Peyer's patch (tissue), 4 donors: ENCODE data around the gene HELZ. TPM values are rescaled to one million over a fixed set of nuclear protein-coding genes. Genes with fewer than 3 reads are reported as not detected.

ENCODE experiments used
- DNase-seq, 3 donors: peaks; one replicate each; pipeline ENCODE4 v3.0.0-alpha.2; 2017 to 2019
- H3K27ac ChIP-seq, 4 donors: fragments of 200-600 bp; sonication (generic); one replicate each; pipeline ENCODE4 v1.5.1; 2016 to 2019
- H3K27me3 ChIP-seq, 2 donors: fragments of 200-600 bp; sonication (generic); one replicate each; pipeline ENCODE4 v1.5.1; 2019
- H3K36me3 ChIP-seq, 3 donors: fragments of 200-600 bp; sonication (generic); one replicate each; pipeline ENCODE4 v1.5.1; 2016 to 2019
- H3K4me1 ChIP-seq, 4 donors: fragments of 200-600 bp; sonication (generic); one replicate each; pipeline ENCODE4 v1.5.1; 2016 to 2019
- H3K4me3 ChIP-seq, 4 donors: fragments of 200-600 bp; sonication (generic); 1 replicate in 3 of 4; 2 replicates in 1 of 4; pipeline ENCODE4 v1.5.1; 2016 to 2019; ENCODE audit warnings: mild to moderate bottlenecking in 1 of 4
- H3K9me3 ChIP-seq, 4 donors: fragments of 200-600 bp; sonication (generic); one replicate each; pipeline ENCODE4 v1.5.1; 2016 to 2019; ENCODE audit warnings: mild to moderate bottlenecking in 1 of 4
- CTCF ChIP-seq, 6 experiments: fragments of 450-650 bp in 4 of 6; fragments of 200-600 bp in 2 of 6; sonication (generic) in 1 of 6; IDR thresholded peaks; one replicate each; pipeline ENCODE4 v1.5.1; 2017 to 2019; ENCODE audit warnings: antibody characterized with exemption in 6 of 6, mild to moderate bottlenecking in 3 of 6, moderate library complexity in 1 of 6
- POLR2A ChIP-seq, 2 donors: fragments of 450-650 bp; IDR thresholded peaks; one replicate each; pipeline ENCODE4 v1.5.1; 2017; ENCODE audit warnings: antibody characterized with exemption in 2 of 2, mild to moderate bottlenecking in 2 of 2, moderate library complexity in 2 of 2
- total RNA-seq, 4 donors: library from RNA; depleted of rRNA; stranded (reverse); fragments of >200 nt; gene quantifications; one replicate each; pipeline ENCODE4 v1.1.0, GENCODE V29; 2016

HELZ gene
- total RNA-seq, 4 donors from 2014 or later: 37.1 to 124 (median 58.8) TPM

GRCh38 chr17:67054011-67054591 lies 190.9 kb downstream of the HELZ start:
- no peak overlapping the region for H3K4me3 ChIP-seq
- H3K27ac ChIP-seq: no peak overlapping the region
- H3K9me3 ChIP-seq: peaks cover 0 to 4% (median 0%) of the 10 kb centered on the region in 4 donors
- DNase-seq: peak in 1 of 3 donors; percentile 26
- H3K27me3 ChIP-seq: no peaks in the 10 kb centered on the region
- H3K4me1 ChIP-seq: no peaks in the 10 kb centered on the region
- TF ChIP-seq POLR2A (IDR thresholded peaks at IDR 0.05): no peak
- no peak for TF ChIP-seq CTCF (IDR thresholded peaks at IDR 0.05)
- H3K36me3 ChIP-seq: no peaks in the 10 kb centered on the region

GRCh38 chr17:67053438-67054000 lies 191.5 kb downstream of the HELZ start:
- H3K27me3 ChIP-seq: no peaks in the 10 kb centered on the region
- H3K36me3 ChIP-seq: no peaks in the 10 kb centered on the region
- H3K9me3 ChIP-seq: peaks cover 0 to 8% (median 0%) of the 10 kb centered on the region in 4 donors
- TF ChIP-seq POLR2A (IDR thresholded peaks at IDR 0.05): no peak
- TF ChIP-seq CTCF (IDR thresholded peaks at IDR 0.05): no peak
- no peak overlapping the region for H3K27ac ChIP-seq
- no peak overlapping the region for H3K4me3 ChIP-seq
- no peaks in the 10 kb centered on the region for H3K4me1 ChIP-seq
- DNase-seq: peak in 1 of 3 donors; percentile 26

GRCh38 chr17:67052720-67053437 lies 192.1 kb downstream of the HELZ start:
- Histone ChIP-seq H3K4me3 (no peak overlapping the region), H3K9me3 (peaks cover 0 to 14% (median 0%) of the 10 kb centered on the region in 4 donors), H3K4me1 (no peaks in the 10 kb centered on the region), H3K27me3 (no peaks in the 10 kb centered on the region), H3K27ac (no peak overlapping the region), H3K36me3 (no peaks in the 10 kb centered on the region)
- peak in 1 of 3 donors; percentile 26 for DNase-seq
- no peak for TF ChIP-seq CTCF (IDR thresholded peaks at IDR 0.05)

- Histone ChIP-seq H3K27me3 (no peaks in the 10 kb centered on the region), H3K4me3 (no peak overlapping the region), H3K27ac (no peak overlapping the region), H3K4me1 (no peaks in the 10 kb centered on the region), H3K36me3 (no peaks in the 10 kb centered on the region), H3K9me3 (peaks cover 0 to 14% (median 3%) of the 10 kb centered on the region in 4 donors)
- no peak for TF ChIP-seq CTCF (IDR thresholded peaks at IDR 0.05)
- TF ChIP-seq POLR2A (IDR thresholded peaks at IDR 0.05): no peak
- DNase-seq: no peak
Measured at GRCh38 chr17:67051837-67052236, 193.2 kb downstream of the HELZ start.

- TF ChIP-seq POLR2A (IDR thresholded peaks at IDR 0.05) (no peak), CTCF (IDR thresholded peaks at IDR 0.05) (no peak)
- H3K4me3 ChIP-seq: no peak overlapping the region
- H3K27me3 ChIP-seq: no peaks in the 10 kb centered on the region
- H3K4me1 ChIP-seq: no peaks in the 10 kb centered on the region
- no peaks in the 10 kb centered on the region for H3K36me3 ChIP-seq
- peak in 1 of 3 donors; percentile 11 for DNase-seq
- H3K27ac ChIP-seq: no peak overlapping the region
- peaks cover 0 to 14% (median 3%) of the 10 kb centered on the region in 4 donors for H3K9me3 ChIP-seq
Measured at GRCh38 chr17:67051155-67051538, 193.8 kb downstream of the HELZ start.
